GM12878 (cell line): ENCODE results near the gene OR10A3. TPM values are rescaled to one million over a fixed set of nuclear protein-coding genes. Genes with fewer than 3 reads are reported as not detected.

ENCODE experiments used
- ATAC-seq: fragments of 200-7000 bp; cut with Tn5 transposase; 3 replicates; pipeline ENCODE4 v1.9.1; 2020; ENCODE audit warnings: mild to moderate bottlenecking, moderate library complexity
- BruUV-seq: library from RNA; stranded (reverse); fragments of 400-500 nt; replicated peaks from 2 replicates; lab custom pipeline; 2021; lab: Mats Ljungman, UMichigan
- CTCF ChIA-PET: fragments of 300-600 bp; sonication (Branson Sonifier 250); formaldehyde crosslinking; extraction: SDS; loops from one replicate; lab custom pipeline; 2021; ENCODE audit warnings: inconsistent platforms; lab: Yijun Ruan, JAX
- POLR2A ChIA-PET: fragments of 350-600 bp; formaldehyde crosslinking; extraction: SDS; loops from one replicate; lab custom pipeline; 2021; ENCODE audit warnings: inconsistent platforms; lab: Charles Lee
- RAD21 ChIA-PET: fragments of 300-600 bp; sonication (Branson Sonifier 250); formaldehyde crosslinking; loops from one replicate; lab custom pipeline; 2023; ENCODE audit warnings: antibody characterized with exemption; ENCODE audit not compliant: unreplicated experiment; lab: Charles Lee
- SMC1A ChIA-PET: fragments of 300-600 bp; sonication (Branson Sonifier 250); formaldehyde crosslinking; loops from one replicate; lab custom pipeline; 2023; ENCODE audit not compliant: unreplicated experiment, uncharacterized antibody; lab: Charles Lee
- DNase-seq: peaks from one replicate; pipeline ENCODE4 v3.0.0-alpha.2; 2011; ENCODE audit warnings: low read depth, low spot score
- FAIRE-seq: peaks from 3 replicates; lab custom pipeline; 2011; peaks lifted over from hg19 to GRCh38; lab: Jason Lieb, UNC
- H2AFZ ChIP-seq: 2 replicates; pipeline ENCODE4 v1.6.0; 2011; ENCODE audit warnings: low read depth, low read length, control low read depth; ENCODE audit not compliant: control insufficient read depth
- H3K27ac ChIP-seq: 2 replicates; pipeline ENCODE4 v1.5.1; 2011; ENCODE audit warnings: control low read depth; ENCODE audit not compliant: control insufficient read depth, insufficient read depth
- H3K27me3 ChIP-seq, 2 experiments: replicated peaks in 1 of 2; 2 replicates each; pipeline versions ENCODE4 v1.6.0 to v1.6.1; 2011; ENCODE audit warnings: low read length in 1 of 2; ENCODE audit not compliant: control insufficient read depth in 2 of 2, insufficient read depth in 2 of 2
- H3K36me3 ChIP-seq, 2 experiments: 2 replicates each; pipeline ENCODE4 v1.5.1; 2011; ENCODE audit warnings: low read length in 1 of 2; ENCODE audit not compliant: control insufficient read depth in 2 of 2, insufficient read depth in 2 of 2
- H3K4me1 ChIP-seq: 2 replicates; pipeline ENCODE4 v1.6.1; 2011; ENCODE audit warnings: mild to moderate bottlenecking, low read length, moderate library complexity, mixed read lengths; ENCODE audit not compliant: control insufficient read depth, insufficient read depth
- H3K4me2 ChIP-seq: 2 replicates; pipeline ENCODE4 v1.6.0; 2011; ENCODE audit warnings: control low read depth; ENCODE audit not compliant: control insufficient read depth, insufficient read depth
- H3K4me3 ChIP-seq: fragments of 200-600 bp; sonication (generic); 2 replicates; pipeline ENCODE4 v1.5.1; 2016
- H3K79me2 ChIP-seq: 2 replicates; pipeline ENCODE4 v1.6.0; 2011; ENCODE audit warnings: low read length; ENCODE audit not compliant: control insufficient read depth, insufficient read depth
- H3K9ac ChIP-seq: 2 replicates; pipeline ENCODE4 v1.8.0; 2011; ENCODE audit warnings: low read length, control low read depth, mixed read lengths; ENCODE audit not compliant: control insufficient read depth, insufficient read depth
- H3K9me3 ChIP-seq: replicated peaks from 3 replicates; pipeline ENCODE4 v1.5.1; 2011; ENCODE audit warnings: mild to moderate bottlenecking, low read length; ENCODE audit not compliant: control insufficient read depth, insufficient read depth
- H4K20me1 ChIP-seq: 2 replicates; pipeline ENCODE4 v1.6.0; 2011; ENCODE audit not compliant: control insufficient read depth, insufficient read depth
- EZH2 ChIP-seq: IDR thresholded peaks from 2 replicates; pipeline ENCODE4 v1.6.1; 2012; ENCODE audit warnings: low read depth, mild to moderate bottlenecking, control low read depth, inconsistent platforms, low read length, borderline replicate concordance; ENCODE audit not compliant: control insufficient read depth
- FOXK2 ChIP-seq: fragments of 450-650 bp; IDR thresholded peaks from 2 replicates; pipeline ENCODE4 v1.6.1; 2017; ENCODE audit warnings: mild to moderate bottlenecking, moderate library complexity
- JUNB ChIP-seq: IDR thresholded peaks from 2 replicates; pipeline ENCODE4 v1.6.1; 2016; ENCODE audit warnings: antibody characterized with exemption, mild to moderate bottlenecking
- MYB ChIP-seq: fragments of 150-350 bp; IDR thresholded peaks from 2 replicates; pipeline ENCODE4 v1.6.1; 2014; ENCODE audit warnings: mild to moderate bottlenecking, low read depth, low read length, borderline replicate concordance
- NBN ChIP-seq: fragments of 450-650 bp; IDR thresholded peaks from 2 replicates; pipeline ENCODE4 v1.6.1; 2016
- POLR2AphosphoS5 ChIP-seq: IDR thresholded peaks from 2 replicates; pipeline ENCODE4 v1.6.1; 2011; ENCODE audit warnings: mild to moderate bottlenecking, low read length, inconsistent platforms
- RAD51 ChIP-seq: fragments of 450-650 bp; IDR thresholded peaks from 2 replicates; pipeline ENCODE4 v1.6.1; 2016; ENCODE audit warnings: moderate library complexity, mild to moderate bottlenecking, inconsistent platforms
- SIX5 ChIP-seq: IDR thresholded peaks from 2 replicates; pipeline ENCODE4 v1.6.1; 2011; ENCODE audit warnings: mild to moderate bottlenecking, low read depth, low read length, moderate library complexity; ENCODE audit not compliant: severe bottlenecking
- SUZ12 ChIP-seq: fragments of 200-600 bp; sonication (generic); IDR thresholded peaks from one replicate; pipeline ENCODE4 v1.6.1; 2018; ENCODE audit warnings: antibody characterized with exemption, mild to moderate bottlenecking; ENCODE audit not compliant: unreplicated experiment
- ZNF622 ChIP-seq: fragments of 450-650 bp; IDR thresholded peaks from 2 replicates; pipeline ENCODE4 v1.6.1; 2017; ENCODE audit warnings: mild to moderate bottlenecking, inconsistent platforms
- WGBS: methylation state at CpG from one replicate; pipeline ENCODE4 v1.1.6; 2016; ENCODE audit warnings: low lambda C conversion rate; ENCODE audit not compliant: insufficient replicate concordance, insufficient coverage; ENCODE audit errors: missing lambda C conversion rate; 5-methylcytosine and 5-hydroxymethylcytosine counted together
- in situ Hi-C: fragments of 300-500 bp; cut with MboI; formaldehyde crosslinking; loops from 9 replicates; pipeline ENCODE4 v1.14.3; 2018; ENCODE audit warnings: mixed read lengths
- intact Hi-C: fragments of 100-400 bp; cut with micrococcal nuclease; formaldehyde crosslinking; loops from one replicate; pipeline ENCODE4 v1.14.2; 2022; ENCODE audit not compliant: unreplicated experiment
- polyA plus RNA-seq, 11 experiments: library from polyadenylated mRNA; depleted of rRNA in 4 of 11; unstranded in 6 of 11; stranded (reverse) in 5 of 11; fragments of >200 nt; fragmentation: Nextera tagmentation in 4 of 11; fragmentation: Illumina TruSeq in 1 of 11; extraction: Ambion mirVana in 4 of 11; extraction: Trizol in 1 of 11; gene quantifications; 1 replicate in 1 of 11; 2 replicates in 10 of 11; pipeline versions ENCODE4 v1.2.1 to v1.2.3, GENCODE V29; 2011 to 2016; ENCODE audit warnings: inconsistent platforms in 2 of 11, missing spikeins in 2 of 11, low read depth in 1 of 11
- total RNA-seq, 4 experiments: library from RNA; depleted of rRNA in 3 of 4; stranded (reverse); fragments of >200 nt in 3 of 4; fragmentation: Illumina TruSeq in 1 of 4; extraction: Trizol in 1 of 4; gene quantifications; 2 replicates each; pipeline versions ENCODE4 v1.2.1 to v1.2.3, GENCODE V29; 2013 to 2021
- TF ChIP-seq, protein P1 (sequence below): fragments of 450-650 bp; IDR thresholded peaks from 2 replicates; pipeline ENCODE4 v1.6.1; 2017; ENCODE audit warnings: low read depth, mild to moderate bottlenecking, moderate library complexity
- TF ChIP-seq, protein P2 (sequence below): fragments of 450-650 bp; conservative IDR thresholded peaks from 2 replicates; pipeline ENCODE4 v1.6.1; 2017; ENCODE audit warnings: mild to moderate bottlenecking, moderate library complexity
- TF ChIP-seq, protein P3 (sequence below): fragments of 450-650 bp; IDR thresholded peaks from 2 replicates; pipeline ENCODE4 v1.6.1; 2016; ENCODE audit warnings: mild to moderate bottlenecking
- TF ChIP-seq, protein P4 (sequence below): fragments of 450-650 bp; IDR thresholded peaks from 2 replicates; pipeline ENCODE4 v1.6.1; 2017; ENCODE audit warnings: antibody characterized with exemption, mild to moderate bottlenecking, moderate library complexity

Gene OR10A3
- total and polyA plus RNA-seq, 10 of the 15 experiments (the other 5 are each of a cell fraction or from before 2014, with no cell fraction given): 0.04 TPM; not detected in 9

DNA sequence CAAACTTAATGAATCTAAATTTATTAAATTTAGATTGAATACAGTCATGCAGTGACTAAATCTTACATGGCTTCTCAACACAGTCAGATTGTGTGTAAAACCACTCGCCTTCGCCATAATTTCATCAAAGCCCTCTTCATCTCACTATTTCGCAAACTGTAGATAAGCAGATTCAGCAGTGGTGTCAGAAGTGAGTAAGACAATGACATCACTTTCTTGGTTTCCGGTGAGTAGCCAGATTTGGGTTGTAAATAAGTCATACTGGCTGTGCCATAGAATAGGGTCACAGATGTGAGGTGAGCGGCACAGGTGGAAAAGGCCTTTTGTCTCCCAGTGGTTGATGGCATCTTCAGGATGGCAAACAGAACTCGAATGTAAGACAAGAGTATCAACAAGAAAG lies 13.9 kb downstream of the OR10A3 start (continued):
- TF ChIP-seq SUZ12 (no peak), RAD51 (no peak), SIX5 (no peak)

DNA sequence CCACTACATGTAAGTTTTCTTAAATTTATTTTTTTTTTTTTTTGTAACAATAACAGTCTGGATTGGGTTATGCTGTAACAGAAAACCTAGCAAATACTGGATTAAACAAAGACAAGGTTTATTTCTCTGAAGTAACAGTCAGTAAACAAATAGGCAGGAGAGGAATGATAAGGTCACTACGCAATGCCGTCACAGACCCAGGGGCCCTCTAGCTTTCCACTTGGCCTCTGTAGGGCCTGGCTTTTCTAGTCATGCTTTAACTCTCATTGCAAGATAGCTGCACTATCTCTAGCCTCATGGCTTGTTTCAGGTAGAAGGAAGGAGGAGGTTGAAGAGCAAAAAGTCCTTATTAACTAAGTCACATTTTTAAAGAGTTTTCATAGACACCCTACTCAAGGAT lies 17.0 kb downstream of the OR10A3 start:
- FAIRE-seq (no peak), DNase-seq (no peak), ATAC-seq (no peak)
- RAD21 ChIA-PET: no interaction called here
- Histone ChIP-seq H2AFZ (no peak overlapping the region), H3K36me3 (no peaks in the 10 kb centered on the region), H3K27me3 (no peaks in the 10 kb centered on the region), H3K4me1 (no peaks in the 10 kb centered on the region), H3K27ac (no peak overlapping the region), H3K4me3 (no peak overlapping the region), H4K20me1 (no peaks in the 10 kb centered on the region), H3K4me2 (no peak overlapping the region), H3K79me2 (no peaks in the 10 kb centered on the region), H3K9me3 (no peaks in the 10 kb centered on the region), H3K9ac (no peak overlapping the region)
- no TSS peak for BruUV-seq
- in situ Hi-C loops: no loop called here
- CTCF ChIA-PET: no interaction called here
- POLR2A ChIA-PET: no interaction called here
- 61% methylated on average over 2 of the region's 2 CpGs for WGBS
- intact Hi-C loops: no loop called here
- SMC1A ChIA-PET: no interaction called here
- TF ChIP-seq, protein P1, sequence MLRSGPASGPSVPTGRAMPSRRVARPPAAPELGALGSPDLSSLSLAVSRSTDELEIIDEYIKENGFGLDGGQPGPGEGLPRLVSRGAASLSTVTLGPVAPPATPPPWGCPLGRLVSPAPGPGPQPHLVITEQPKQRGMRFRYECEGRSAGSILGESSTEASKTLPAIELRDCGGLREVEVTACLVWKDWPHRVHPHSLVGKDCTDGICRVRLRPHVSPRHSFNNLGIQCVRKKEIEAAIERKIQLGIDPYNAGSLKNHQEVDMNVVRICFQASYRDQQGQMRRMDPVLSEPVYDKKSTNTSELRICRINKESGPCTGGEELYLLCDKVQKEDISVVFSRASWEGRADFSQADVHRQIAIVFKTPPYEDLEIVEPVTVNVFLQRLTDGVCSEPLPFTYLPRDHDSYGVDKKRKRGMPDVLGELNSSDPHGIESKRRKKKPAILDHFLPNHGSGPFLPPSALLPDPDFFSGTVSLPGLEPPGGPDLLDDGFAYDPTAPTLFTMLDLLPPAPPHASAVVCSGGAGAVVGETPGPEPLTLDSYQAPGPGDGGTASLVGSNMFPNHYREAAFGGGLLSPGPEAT: no peak
- TF ChIP-seq, protein P2, sequence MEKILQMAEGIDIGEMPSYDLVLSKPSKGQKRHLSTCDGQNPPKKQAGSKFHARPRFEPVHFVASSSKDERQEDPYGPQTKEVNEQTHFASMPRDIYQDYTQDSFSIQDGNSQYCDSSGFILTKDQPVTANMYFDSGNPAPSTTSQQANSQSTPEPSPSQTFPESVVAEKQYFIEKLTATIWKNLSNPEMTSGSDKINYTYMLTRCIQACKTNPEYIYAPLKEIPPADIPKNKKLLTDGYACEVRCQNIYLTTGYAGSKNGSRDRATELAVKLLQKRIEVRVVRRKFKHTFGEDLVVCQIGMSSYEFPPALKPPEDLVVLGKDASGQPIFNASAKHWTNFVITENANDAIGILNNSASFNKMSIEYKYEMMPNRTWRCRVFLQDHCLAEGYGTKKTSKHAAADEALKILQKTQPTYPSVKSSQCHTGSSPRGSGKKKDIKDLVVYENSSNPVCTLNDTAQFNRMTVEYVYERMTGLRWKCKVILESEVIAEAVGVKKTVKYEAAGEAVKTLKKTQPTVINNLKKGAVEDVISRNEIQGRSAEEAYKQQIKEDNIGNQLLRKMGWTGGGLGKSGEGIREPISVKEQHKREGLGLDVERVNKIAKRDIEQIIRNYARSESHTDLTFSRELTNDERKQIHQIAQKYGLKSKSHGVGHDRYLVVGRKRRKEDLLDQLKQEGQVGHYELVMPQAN: no peak
- TF ChIP-seq, protein P3, sequence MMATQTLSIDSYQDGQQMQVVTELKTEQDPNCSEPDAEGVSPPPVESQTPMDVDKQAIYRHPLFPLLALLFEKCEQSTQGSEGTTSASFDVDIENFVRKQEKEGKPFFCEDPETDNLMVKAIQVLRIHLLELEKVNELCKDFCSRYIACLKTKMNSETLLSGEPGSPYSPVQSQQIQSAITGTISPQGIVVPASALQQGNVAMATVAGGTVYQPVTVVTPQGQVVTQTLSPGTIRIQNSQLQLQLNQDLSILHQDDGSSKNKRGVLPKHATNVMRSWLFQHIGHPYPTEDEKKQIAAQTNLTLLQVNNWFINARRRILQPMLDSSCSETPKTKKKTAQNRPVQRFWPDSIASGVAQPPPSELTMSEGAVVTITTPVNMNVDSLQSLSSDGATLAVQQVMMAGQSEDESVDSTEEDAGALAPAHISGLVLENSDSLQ: no peak
- TF ChIP-seq ZNF622 (no peak), MYB (no peak), NBN (no peak), EZH2 (no peak), FOXK2 (no peak), JUNB (no peak), POLR2AphosphoS5 (no peak)
- TF ChIP-seq, protein P4, sequence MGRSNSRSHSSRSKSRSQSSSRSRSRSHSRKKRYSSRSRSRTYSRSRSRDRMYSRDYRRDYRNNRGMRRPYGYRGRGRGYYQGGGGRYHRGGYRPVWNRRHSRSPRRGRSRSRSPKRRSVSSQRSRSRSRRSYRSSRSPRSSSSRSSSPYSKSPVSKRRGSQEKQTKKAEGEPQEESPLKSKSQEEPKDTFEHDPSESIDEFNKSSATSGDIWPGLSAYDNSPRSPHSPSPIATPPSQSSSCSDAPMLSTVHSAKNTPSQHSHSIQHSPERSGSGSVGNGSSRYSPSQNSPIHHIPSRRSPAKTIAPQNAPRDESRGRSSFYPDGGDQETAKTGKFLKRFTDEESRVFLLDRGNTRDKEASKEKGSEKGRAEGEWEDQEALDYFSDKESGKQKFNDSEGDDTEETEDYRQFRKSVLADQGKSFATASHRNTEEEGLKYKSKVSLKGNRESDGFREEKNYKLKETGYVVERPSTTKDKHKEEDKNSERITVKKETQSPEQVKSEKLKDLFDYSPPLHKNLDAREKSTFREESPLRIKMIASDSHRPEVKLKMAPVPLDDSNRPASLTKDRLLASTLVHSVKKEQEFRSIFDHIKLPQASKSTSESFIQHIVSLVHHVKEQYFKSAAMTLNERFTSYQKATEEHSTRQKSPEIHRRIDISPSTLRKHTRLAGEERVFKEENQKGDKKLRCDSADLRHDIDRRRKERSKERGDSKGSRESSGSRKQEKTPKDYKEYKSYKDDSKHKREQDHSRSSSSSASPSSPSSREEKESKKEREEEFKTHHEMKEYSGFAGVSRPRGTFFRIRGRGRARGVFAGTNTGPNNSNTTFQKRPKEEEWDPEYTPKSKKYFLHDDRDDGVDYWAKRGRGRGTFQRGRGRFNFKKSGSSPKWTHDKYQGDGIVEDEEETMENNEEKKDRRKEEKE: no peak
